Activated CD4-positive, CD25-positive, alpha-beta regulatory T cell (primary cell): ENCODE data around the gene SKIC8.

Experiments
- DNase-seq, 4 experiments: peaks; one replicate each; lab custom pipeline; 2025; lab: John Stamatoyannopoulos, UW

SKIC8 gene

DNA sequence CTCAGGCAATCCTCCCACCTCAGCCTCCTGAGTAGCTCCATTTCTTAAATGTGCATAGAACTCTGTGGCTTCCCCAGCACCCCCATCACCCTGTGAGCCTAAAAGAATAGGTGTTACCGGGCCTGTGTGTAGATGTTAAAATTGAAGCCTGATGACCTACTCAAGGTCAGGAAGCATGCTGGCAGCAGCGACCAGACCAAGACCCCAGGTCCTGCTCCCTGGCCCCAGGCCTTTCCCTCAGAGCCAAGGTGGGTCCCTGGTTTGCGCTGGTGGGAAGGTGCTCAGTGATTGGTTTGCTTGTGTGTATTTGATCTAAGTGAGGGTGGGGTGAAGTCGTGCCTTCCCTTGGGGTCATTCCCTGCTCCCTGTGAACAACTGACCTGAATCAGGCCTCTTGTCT is 22.4 kb upstream of the SKIC8 start:
- DNase-seq, result no peak

DNA sequence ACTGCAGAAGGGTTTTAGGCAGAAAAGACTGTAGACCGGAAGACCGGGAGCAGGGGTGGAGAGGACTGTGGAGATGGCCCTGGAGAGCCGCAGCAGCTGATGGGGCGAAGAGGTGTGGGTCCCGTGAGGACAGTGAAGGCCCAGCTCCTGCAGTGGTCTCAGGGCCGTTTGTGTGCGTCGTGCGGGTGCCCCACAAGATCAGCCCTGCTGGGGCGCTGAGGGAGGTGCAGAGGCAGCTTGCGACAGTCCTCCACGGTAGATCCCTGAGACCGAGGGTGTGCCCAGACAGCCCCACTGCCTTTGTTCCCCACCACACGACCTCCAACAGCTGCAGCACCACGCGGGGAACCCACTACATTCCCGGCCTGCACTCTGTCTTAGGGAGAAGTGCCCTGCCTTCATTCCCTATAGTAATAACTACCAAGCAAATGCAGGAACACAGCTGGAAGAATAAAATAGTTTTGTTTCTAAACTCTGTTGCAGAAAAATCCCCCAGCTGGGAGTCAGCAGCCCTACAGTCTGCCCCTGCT is 21.7 kb upstream of the SKIC8 start:
- no peak for DNase-seq

DNA sequence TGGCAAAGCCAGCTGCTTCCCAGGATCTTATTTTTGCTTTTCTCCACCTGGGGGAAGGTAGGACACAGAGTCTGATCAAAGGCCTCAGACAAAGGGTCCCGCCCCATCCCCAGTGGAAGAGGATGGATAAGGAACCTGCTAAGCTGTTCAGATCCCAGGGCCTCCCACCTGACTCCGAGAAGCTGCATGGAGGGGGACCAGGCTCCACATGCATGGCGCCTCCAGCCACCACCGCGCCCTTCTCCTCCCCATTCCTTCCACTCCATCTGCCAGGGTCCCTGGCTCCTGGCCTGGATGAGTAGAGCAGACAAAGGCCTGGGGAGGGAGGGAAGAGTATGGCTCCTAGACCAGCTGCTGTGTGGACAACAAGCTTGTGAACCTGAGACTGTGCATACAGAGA is 20.8 kb upstream of the SKIC8 start:
- no peak for DNase-seq

DNA sequence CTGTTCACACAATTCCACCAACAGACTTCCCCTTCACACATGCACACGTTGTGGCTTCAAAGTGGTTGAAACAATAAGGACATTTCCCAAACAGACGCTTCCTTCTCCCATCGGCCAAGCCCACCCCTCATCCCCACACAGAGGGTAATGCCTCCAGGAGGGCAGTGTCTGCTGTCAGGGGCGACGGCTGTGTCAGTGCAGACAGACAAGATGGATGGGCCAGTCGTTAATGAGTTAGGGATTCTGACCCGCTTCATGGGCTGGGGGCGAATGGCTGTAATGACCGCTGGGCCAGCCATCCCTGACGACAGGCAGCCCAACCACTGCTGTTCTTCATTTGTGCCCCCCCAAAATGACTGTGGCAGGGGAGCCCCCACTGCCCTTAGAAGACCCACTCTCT is 20.2 kb upstream of the SKIC8 start:
- no peak for DNase-seq

DNA sequence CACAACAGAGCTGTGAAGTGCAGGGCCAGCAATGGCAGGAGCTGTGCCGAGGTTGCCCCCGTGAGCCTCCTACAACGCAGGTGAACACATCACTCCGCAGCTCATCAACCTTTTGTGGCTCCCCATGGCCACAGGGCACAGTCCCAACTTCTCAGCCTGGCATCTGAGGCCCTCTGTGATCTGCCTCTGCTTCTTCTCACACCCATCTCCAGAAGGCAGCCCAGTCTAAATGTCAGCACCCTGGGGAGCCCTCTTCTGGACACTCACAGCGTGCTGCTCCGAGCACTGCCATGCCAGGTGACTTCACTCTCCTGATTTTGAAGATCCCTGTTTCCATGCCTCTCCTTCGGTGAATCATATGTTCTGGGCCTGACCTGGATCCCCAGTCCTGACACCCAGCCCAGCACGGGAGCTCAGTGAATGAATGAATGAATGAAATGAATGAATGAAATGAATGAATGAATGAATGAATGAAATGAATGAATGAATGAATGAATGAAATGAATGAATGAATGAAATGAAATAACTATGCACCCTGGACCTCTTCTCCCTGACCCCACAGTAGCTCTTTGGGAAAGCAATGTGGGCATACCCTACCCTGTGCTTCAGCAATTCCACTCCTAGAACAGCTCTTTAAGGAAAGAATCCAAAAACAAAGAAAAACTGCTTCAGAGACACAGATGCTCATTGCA is 17.9 kb upstream of the SKIC8 start:
- DNase-seq, result no peak

DNA sequence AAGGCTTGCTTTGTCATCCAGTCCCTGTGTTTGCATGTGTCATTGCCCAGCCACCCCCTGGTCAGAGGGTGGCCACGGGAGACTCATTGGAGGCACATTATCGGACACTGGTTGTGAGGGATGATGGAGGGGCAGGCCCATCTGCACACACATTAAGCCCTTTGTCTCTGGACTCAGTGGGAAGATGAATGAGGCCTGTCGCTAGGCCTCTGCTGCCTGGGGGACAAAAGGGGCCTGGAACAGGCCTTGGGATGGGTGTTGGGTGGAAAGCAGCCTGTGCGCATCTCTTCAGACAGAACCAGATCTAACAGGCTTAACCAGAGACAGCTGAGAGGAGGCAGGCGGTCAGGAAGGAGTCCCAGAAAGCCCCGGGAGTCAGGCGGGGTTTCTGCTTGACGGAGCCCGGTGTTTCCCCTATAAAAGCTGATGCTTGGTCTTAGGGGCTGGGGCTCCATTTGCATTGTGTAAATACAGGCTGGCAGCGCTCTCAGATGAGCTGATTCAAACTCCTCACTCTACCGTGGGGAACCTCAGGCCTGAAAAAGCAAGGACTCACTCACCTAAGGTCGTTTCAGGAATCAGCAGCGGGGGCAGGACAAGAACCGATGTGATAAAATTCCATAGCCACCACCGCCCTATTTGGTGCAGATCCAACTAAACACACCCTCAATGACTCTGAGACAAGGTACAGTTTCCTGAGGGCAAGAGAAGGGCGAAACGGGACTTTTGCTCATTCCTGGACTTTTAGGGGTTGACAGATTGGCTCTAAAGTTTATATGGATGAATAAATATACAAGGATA is 17.1 kb upstream of the SKIC8 start:
- DNase-seq, result no peak

DNA sequence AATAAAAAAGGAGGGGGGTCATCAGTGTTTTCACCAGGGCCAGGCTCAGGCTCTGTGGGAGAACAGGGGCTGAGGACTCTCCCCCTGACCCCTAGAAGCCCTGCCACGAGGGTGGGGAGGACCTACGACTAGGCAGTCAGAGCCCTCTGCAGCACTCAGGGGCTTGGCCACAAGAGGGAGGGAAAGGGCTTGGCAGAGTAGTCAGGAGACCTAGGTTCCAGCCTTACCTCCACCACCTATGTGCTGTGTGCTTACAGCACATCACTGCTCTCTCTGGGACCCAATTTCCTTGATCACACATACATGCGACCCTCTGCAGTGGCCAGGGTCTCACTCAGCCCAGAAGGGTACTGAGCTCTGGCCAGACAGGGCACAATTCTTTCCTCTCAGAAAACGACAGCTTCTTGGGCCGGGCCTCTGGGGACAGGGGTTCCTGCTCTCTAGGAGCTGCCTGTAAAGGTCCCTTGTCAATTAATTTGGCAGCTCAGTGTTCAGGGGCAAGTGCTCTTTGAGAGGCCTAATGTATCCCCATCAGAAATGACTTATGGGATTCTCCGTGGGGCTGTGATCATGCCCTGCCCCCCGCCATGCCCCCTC is 16.4 kb upstream of the SKIC8 start:
- no peak for DNase-seq

DNA sequence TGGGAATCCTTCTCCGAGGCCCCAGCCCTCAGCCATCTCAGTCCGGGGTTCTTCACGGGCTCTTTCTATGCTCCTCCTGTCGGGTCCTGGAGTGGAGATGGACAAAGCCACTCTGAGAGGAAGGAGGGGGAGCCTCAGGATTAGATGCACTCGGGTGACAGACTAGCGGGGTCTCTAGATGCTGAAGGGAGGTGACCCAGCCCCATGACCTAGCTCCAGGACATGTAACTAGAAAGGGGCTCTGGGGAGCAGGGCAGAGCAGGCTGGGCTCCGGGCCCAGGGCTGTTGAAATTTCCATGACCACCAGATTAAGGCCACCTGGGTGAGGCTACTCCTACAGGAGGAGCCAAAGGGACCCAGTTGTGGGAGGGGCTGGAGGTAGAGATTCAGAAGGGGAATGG is 14.8 kb upstream of the SKIC8 start:
- no peak for DNase-seq

DNA sequence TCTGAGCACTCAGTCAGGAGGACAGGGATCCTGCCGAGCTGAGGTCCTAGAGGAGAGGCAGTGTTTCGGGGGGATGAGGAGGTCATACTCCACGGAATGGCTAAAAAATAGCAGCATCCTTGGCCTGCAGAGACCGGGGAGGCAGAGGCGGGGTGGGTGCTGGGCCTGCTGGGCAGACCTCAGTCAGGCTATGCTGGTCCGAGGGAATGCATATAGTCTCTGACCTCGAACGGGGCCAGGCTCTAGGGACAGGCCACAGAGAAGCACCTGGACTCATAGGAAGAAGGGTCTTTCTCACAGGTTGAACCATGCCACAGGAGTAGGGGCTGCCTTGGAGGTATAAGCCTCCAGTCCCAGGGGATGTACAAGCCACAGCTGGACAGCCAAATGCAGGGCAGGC is 14.0 kb upstream of the SKIC8 start:
- no peak for DNase-seq

DNA sequence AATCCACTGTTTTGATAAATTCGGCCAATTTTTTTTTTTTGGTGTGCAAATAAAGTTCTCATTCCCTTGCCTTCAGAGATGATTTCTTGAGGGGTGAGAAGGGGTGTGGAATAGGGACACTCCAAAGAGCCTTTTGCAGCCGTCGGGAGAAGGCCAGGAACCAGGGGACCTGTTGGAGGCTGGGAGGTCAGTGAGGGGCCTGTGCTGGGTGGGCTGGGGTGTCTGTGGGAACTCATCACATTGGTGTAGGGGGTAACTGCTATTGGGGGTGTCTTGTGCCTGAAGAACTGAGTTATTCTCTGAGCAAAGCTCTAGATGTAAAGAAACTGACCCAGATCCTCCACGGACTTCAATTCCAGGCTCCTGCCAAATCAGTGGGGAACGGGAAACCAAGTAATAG is 13.5 kb upstream of the SKIC8 start:
- DNase-seq, result no peak

DNA sequence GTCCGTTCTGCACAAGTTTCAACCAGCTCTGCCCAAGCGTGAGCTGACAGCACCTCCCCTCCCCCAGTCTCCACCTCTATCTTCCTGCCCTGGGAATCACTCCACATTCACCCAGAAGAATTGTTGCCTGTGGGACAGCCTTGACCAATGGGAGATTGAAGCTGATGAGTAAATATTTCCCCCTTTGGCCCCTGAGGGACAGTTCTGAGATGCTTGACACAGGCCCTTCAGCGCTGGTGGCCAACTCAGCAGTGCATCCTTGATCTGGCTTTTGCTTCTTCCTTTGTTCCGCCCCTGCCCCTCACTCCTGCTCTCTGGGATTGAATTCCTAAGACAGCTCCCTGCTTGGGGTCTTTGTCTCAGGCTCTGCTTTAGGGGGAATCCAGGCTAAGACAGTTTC is 13.1 kb upstream of the SKIC8 start:
- no peak for DNase-seq

DNA sequence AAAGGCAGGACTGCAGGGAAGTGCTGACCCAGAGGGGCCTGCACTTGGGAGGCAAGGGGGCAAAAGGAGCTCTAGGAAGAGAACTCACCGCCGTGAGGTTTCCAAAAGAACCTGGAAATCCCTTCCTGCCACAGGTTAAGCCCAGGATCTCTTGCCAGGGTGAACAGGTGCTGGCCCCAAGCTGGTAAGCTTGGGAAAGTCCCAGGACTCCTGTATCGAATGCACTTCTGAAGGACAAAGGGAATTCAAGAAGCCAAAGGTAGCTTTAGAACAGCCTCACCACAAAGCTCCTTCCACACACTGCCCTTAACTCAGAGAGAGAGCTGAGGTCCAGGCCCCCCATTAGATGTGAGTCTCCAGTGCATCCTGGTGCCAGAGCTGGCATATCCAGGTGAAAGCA is 11.9 kb upstream of the SKIC8 start:
- DNase-seq, result no peak

DNA sequence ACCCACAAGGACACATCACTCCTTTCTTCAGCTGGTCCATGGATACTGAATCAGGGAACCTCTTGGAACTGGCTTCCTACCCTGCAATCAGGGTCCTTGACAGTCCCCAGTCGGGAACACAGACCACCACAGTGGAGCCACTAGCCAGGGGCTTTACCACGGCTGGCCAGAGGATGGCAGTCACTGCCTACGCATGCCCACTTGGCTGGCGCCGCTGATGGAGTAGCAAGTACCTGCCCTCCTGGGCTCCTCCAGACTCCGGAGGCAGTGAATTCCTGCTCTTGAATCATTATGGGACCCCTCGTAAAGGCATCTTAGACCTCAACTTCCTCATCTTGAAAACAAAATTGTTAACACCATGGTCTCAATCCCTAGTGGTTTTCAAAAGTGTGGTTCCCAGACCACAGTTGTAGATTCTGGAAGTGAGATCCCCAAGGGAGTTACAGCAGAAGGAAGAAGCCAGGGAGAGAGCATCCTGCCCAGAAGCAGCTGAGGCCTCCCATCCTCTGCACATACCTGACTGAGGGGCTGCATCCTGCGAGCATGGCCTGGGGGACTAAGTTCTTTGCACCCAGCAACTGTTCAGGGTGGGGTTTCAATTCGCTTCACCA is 9.1 kb upstream of the SKIC8 start:
- peak in 2 of 4 experiments; percentile 3 to 11 for DNase-seq

DNA sequence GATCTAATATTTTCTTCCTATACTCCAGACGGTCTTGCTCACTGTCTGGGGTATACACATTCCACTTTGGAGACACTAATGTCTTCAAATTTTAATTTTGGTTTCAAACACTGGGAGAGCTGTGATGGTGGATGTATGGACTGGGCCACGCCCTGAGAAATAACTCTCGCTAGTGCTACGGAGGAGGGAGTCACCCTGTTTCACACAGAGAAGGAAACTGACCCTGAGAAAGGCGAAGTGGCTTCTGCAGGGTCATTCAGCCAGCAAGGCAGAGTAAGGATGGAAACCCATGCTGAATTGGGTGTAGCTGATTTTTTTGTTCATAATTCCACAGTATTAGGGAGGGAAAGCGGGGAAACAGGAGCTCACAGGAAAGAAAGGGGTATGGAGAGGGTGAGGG is 8.6 kb upstream of the SKIC8 start:
- DNase-seq, result no peak

DNA sequence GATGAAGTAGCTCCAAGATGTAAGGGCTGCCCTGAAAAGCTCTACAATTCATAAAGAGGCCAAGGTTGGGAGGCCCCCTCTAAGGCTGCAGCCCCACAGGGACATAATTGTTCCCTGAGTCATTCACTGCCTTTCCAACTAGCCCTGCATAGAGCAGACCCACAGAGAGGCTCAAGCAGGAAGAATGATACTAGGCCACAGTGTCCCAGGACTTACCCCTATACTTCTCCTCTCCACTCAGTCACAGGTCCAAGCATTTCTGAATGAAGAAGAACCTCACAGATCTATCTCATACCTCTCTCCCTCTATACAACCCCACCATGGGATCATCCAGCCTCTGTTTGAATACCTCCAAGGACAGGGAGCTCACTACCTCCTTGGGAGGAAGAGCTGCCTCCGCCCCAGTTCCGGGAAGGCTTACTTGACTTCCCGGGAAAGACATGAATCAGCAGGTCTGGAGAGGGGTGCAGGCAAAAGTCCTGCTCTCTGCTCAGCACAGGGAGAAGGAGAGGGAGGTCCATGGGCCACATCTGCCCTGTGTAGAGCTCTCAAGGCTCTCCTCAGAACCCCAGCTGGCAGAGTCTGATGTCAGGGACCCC is 6.9 kb upstream of the SKIC8 start:
- no peak for DNase-seq

DNA sequence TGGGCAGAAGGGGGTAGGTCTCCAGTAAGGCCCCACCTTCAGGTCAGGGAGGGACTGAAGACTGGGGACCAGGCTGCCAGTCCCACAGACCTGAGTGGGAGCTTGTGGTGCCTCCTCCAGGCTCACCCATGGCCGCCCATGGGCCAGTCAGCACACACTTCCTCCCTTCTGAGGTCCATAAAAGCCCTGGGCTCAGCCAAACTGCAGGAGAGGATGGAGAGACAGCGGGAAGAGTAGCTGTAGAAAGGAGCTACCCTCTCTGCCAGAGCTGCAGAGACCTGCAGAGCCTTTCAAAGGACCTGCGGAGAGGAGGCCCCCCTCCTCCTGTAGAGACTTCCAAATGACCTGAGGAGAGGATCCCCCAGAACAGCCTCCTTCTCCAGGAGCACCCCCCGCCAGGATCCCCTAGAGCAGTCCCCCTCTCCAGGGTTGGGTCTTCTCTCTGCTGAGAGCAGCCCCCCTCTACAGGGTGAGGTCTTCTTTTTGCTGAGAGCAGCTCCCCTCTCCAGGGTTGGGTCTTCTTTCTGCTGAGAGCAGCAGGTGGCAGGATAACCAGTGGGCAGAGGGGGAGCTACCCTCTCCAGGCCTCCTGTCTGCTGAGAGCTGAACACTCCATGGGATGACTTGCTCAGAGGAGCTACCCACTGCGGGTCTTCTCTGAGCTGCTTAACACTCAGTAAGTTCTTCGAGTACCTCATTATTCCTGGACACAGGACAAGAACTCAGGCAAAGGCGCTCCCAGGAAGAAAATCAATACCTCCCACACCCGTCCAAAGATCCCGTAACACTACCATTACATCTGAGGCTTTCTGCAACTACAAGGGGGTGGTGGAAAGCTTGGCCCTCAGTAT is 5.0 kb upstream of the SKIC8 start:
- no peak for DNase-seq

DNA sequence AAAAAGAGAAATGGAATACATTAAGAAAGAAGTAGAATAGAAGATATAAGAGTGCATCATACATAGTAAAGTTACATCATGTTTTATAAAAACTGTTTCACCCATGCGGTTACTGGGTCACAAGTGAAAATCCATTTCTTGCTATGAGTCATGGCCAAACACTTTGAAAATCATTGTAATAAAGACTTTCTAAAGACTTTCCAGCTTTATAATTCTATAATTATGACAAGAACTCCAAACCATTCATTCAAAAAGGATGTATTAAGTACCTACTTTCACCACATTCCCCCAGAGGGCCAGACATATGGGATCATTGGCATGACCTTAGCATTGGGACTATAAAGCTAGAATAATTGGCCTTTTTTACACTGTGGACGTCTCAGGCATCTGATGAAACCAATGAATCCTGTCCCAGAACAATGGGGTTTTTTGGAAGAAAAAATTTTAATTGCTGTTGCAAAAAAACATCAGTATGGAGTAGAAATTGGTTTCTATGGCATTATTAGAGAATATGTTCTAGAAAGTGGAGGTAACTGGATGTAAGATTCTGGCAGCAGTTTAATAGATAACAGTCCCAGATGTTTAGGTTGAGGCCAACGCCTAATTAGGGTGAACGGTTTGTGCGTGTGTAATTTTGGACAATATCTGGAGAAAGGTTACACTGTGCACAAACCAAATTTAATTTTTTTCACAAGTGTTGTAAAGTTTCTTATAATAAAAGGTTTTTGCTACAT is 3.3 kb upstream of the SKIC8 start:
- no peak for DNase-seq

DNA sequence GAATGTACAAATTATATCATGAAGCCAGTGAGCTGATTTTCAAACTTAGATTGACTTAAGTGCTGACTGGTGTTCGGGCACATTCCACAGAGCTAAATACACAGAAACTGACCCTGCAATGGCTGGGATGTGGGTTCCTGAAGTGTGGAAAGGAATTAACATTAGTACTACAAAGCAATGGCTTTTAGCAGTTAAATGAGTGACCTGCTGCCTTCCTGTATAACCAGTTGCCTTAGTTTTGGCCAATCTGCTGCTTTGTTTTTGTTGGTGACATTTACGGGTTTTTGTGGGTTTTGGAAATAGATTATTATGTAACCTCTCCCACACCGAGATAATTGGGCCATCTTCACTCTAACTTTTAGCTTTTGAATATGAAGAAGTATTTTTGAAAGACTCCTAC is 2.4 kb upstream of the SKIC8 start:
- DNase-seq, result no peak

DNA sequence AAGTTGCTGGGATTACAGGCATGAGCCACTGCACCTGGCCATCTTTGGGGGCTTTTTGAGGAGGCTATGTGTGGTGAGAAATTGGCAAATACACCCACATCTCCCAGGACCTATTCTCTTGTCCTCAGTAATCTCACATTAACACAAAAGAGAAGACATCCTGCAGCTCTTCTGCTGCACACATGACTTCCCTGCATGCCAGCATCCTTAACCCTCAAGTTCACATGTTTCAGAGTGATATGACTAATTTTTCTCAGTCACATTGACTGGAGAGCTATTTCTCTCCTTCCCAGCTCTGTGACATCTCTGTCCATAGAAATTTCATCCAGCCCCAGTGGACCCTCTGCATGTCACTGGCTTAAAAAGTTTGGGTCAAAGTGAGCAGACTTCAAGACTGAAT is 1.9 kb upstream of the SKIC8 start:
- DNase-seq, result no peak

DNA sequence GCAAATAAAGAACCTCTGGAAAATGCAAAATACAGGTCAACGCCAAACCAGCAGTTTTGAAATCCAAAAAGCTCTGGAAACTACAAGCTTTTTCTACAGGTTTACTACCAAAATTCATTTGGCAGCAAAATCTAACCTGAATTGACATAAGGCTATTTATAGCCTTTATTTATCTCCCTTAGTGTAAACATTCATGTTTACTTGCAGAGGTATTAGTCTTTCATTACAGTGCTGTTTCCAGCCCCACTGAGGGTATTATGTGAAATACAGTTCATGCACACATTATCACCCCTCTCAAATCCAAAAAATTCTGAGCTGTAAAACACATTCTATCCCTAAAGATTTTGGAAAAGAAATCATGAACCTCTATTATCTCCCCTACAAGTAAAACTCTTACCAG is 7.2 kb downstream of the SKIC8 start:
- no peak for DNase-seq

DNA sequence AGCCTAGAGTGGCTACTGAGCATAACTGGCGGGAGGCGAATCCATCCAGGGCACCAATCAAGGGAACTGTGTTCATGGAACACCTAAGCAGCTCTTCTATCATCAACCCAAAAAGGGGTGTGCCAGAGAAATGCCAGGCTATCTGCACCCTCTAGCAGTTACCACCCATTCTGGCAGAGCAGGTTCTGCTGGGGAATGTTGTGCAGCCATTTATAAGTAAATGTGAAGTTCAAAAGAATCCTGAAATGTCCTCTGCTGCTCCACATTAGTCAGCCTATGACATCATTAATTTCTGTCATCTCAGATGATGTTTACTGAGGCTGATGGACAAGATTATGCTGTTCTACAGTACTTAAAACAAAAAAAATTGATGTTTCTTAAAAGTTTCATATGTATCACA is 7.7 kb downstream of the SKIC8 start:
- DNase-seq, result no peak
